ENCODE data around the gene AKAP7.

Gene AKAP7

GRCh38 chr6:131225959-131226358 is 90.7 kb downstream of the AKAP7 start:
- no peak overlapping the region for H3K4me2 ChIP-seq (ENCODE audit: low read length)
- no peak overlapping the region for H3K9ac ChIP-seq
- H2AFZ ChIP-seq, result no peak overlapping the region
- no peaks in the 10 kb centered on the region for H3K79me2 ChIP-seq
- no peak overlapping the region for H3K27ac ChIP-seq
- TF ChIP-seq CTCF (IDR thresholded peaks at IDR 0.05), result no peak
- H3K4me3 ChIP-seq (ENCODE audit: low read depth, low read length), result no peak overlapping the region
- H3K9me3 ChIP-seq (ENCODE audit: control insufficient read depth, low read length), result no peaks in the 10 kb centered on the region
- H3K4me1 ChIP-seq, result no peaks in the 10 kb centered on the region
- no peaks in the 10 kb centered on the region for H3K36me3 ChIP-seq (ENCODE audit: control insufficient read depth, insufficient read depth, low read length)
- H3K27me3 ChIP-seq (ENCODE audit: control insufficient read depth, insufficient read depth, low read length), result no peaks in the 10 kb centered on the region

GRCh38 chr6:131226459-131227157 is 91.3 kb downstream of the AKAP7 start:
- no peak for TF ChIP-seq CTCF (IDR thresholded peaks at IDR 0.05)
- Histone ChIP-seq H3K27ac (no peak overlapping the region), H3K4me2 (ENCODE audit: low read length) (no peak overlapping the region)

GRCh38 chr6:131227158-131227543 is 91.9 kb downstream of the AKAP7 start:
- H3K4me2 ChIP-seq (ENCODE audit: low read length), result no peak overlapping the region
- H3K27ac ChIP-seq, result no peak overlapping the region
- H3K36me3 ChIP-seq (ENCODE audit: control insufficient read depth, insufficient read depth, low read length), result no peaks in the 10 kb centered on the region
- no peaks in the 10 kb centered on the region for H3K27me3 ChIP-seq (ENCODE audit: control insufficient read depth, insufficient read depth, low read length)
- H3K9me3 ChIP-seq (ENCODE audit: control insufficient read depth, low read length), result no peaks in the 10 kb centered on the region
- H3K9ac ChIP-seq, result no peak overlapping the region
- no peak overlapping the region for H3K4me3 ChIP-seq (ENCODE audit: low read depth, low read length)
- no peaks in the 10 kb centered on the region for H3K79me2 ChIP-seq
- no peak for TF ChIP-seq CTCF (IDR thresholded peaks at IDR 0.05)
- no peak overlapping the region for H2AFZ ChIP-seq
- no peaks in the 10 kb centered on the region for H3K4me1 ChIP-seq

More at GRCh38 chr6:131226459-131227157, 91.3 kb downstream of the AKAP7 start:
- Histone ChIP-seq H3K4me3 (ENCODE audit: low read depth, low read length) (no peak overlapping the region), H3K79me2 (no peaks in the 10 kb centered on the region), H3K36me3 (ENCODE audit: control insufficient read depth, insufficient read depth, low read length) (no peaks in the 10 kb centered on the region), H3K4me1 (no peaks in the 10 kb centered on the region), H2AFZ (no peak overlapping the region), H3K9ac (no peak overlapping the region), H3K27me3 (ENCODE audit: control insufficient read depth, insufficient read depth, low read length) (no peaks in the 10 kb centered on the region), H3K9me3 (ENCODE audit: control insufficient read depth, low read length) (no peaks in the 10 kb centered on the region)

- Histone ChIP-seq H3K4me2 (ENCODE audit: low read length) (no peak overlapping the region), H3K9me3 (ENCODE audit: control insufficient read depth, low read length) (no peaks in the 10 kb centered on the region), H3K27ac (no peak overlapping the region), H3K9ac (no peak overlapping the region), H2AFZ (no peak overlapping the region), H3K27me3 (ENCODE audit: control insufficient read depth, insufficient read depth, low read length) (no peaks in the 10 kb centered on the region), H3K79me2 (no peaks in the 10 kb centered on the region), H3K4me1 (no peaks in the 10 kb centered on the region), H3K4me3 (ENCODE audit: low read depth, low read length) (no peak overlapping the region), H3K36me3 (ENCODE audit: control insufficient read depth, insufficient read depth, low read length) (no peaks in the 10 kb centered on the region)
- TF ChIP-seq CTCF (IDR thresholded peaks at IDR 0.05), result no peak
Measured at GRCh38 chr6:131231103-131231502, 95.8 kb downstream of the AKAP7 start.

GRCh38 chr6:131231891-131232290 is 96.6 kb downstream of the AKAP7 start:
- TF ChIP-seq CTCF (IDR thresholded peaks at IDR 0.05), result no peak
- H2AFZ ChIP-seq, result no peak overlapping the region
- no peaks in the 10 kb centered on the region for H3K4me1 ChIP-seq
- H3K79me2 ChIP-seq, result no peaks in the 10 kb centered on the region
- H3K27me3 ChIP-seq (ENCODE audit: control insufficient read depth, insufficient read depth, low read length), result no peaks in the 10 kb centered on the region
- no peak overlapping the region for H3K27ac ChIP-seq
- H3K36me3 ChIP-seq (ENCODE audit: control insufficient read depth, insufficient read depth, low read length), result no peaks in the 10 kb centered on the region
- no peak overlapping the region for H3K4me3 ChIP-seq (ENCODE audit: low read depth, low read length)
- no peaks in the 10 kb centered on the region for H3K9me3 ChIP-seq (ENCODE audit: control insufficient read depth, low read length)
- H3K4me2 ChIP-seq (ENCODE audit: low read length), result no peak overlapping the region
- no peak overlapping the region for H3K9ac ChIP-seq

Measured in parathyroid adenoma (tissue), 2 donors.